Tibial nerve (tissue), 4 donors: ENCODE measurements around the gene P2RY11.

ENCODE experiments used
- EP300 ChIP-seq, 2 donors: sonication (generic); formaldehyde crosslinking; IDR thresholded peaks; one replicate each; pipeline ENCODE4 v1.6.1; 2017; ENCODE audit warnings: antibody characterized with exemption in 2 of 2, mild to moderate bottlenecking in 1 of 2
- POLR2A ChIP-seq, 2 donors: fragments of 450-650 bp; IDR thresholded peaks; one replicate each; pipeline ENCODE4 v1.6.1; 2017; ENCODE audit warnings: antibody characterized with exemption in 2 of 2, mild to moderate bottlenecking in 2 of 2, moderate library complexity in 2 of 2
- TF ChIP-seq, protein P1 (sequence below), 5 experiments: fragments of 200-600 bp in 3 of 5; fragments of 450-650 bp in 2 of 5; sonication (generic) in 3 of 5; IDR thresholded peaks; one replicate each; pipeline ENCODE4 v1.5.1; 2016 to 2019; ENCODE audit warnings: antibody characterized with exemption in 5 of 5, mild to moderate bottlenecking in 3 of 5, moderate library complexity in 2 of 5

- TF ChIP-seq EP300 (IDR thresholded peaks at IDR 0.05) (no peak), POLR2A (IDR thresholded peaks at IDR 0.05) (no peak)
- TF ChIP-seq, protein P1, sequence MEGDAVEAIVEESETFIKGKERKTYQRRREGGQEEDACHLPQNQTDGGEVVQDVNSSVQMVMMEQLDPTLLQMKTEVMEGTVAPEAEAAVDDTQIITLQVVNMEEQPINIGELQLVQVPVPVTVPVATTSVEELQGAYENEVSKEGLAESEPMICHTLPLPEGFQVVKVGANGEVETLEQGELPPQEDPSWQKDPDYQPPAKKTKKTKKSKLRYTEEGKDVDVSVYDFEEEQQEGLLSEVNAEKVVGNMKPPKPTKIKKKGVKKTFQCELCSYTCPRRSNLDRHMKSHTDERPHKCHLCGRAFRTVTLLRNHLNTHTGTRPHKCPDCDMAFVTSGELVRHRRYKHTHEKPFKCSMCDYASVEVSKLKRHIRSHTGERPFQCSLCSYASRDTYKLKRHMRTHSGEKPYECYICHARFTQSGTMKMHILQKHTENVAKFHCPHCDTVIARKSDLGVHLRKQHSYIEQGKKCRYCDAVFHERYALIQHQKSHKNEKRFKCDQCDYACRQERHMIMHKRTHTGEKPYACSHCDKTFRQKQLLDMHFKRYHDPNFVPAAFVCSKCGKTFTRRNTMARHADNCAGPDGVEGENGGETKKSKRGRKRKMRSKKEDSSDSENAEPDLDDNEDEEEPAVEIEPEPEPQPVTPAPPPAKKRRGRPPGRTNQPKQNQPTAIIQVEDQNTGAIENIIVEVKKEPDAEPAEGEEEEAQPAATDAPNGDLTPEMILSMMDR (IDR thresholded peaks at IDR 0.05) = no peak
Observed at GRCh38 chr19:10151521-10151920, 40.0 kb downstream of the P2RY11 start.
